ENCODE measurements around the gene DNAJA3.

GRCh38 chr16:4390266-4391260 lies 35.1 kb upstream of the DNAJA3 start:
- TF ChIP-seq POLR2A (IDR thresholded peaks at IDR 0.05; ENCODE audit: low read length) (no peak), GATA1 (IDR thresholded peaks at IDR 0.05; ENCODE audit: low read depth, low read length) (no peak)

Data from erythroblast (primary cell).